OCI-LY3 (cell line): ENCODE results near the gene OSBPL6.

Source experiments
- H2AFZ ChIP-seq: fragments of 200-600, 300-600 bp; shearing (Covaris generic); 2 replicates; pipeline ENCODE4 v1.6.0; 2014; ENCODE audit warnings: antibody characterized with exemption, low read depth, low read length
- H3K27ac ChIP-seq: fragments of 200-600, 300-600 bp; sonication (generic); 2 replicates; pipeline ENCODE4 v1.5.1; 2014; ENCODE audit warnings: mild to moderate bottlenecking, low read length, moderate library complexity, mixed read lengths
- H3K27me3 ChIP-seq: fragments of 200-600, 300-600 bp; sonication (generic); 2 replicates; pipeline ENCODE4 v1.6.1; 2014; ENCODE audit warnings: low read depth, low read length, mixed read lengths
- H3K36me3 ChIP-seq: fragments of 200-600, 300-600 bp; sonication (generic); replicated peaks from 2 replicates; pipeline ENCODE3; 2014; ENCODE audit warnings: low read depth, low read length, mixed read lengths
- H3K4me1 ChIP-seq: fragments of 300-600, 200-600 bp; sonication (generic); 2 replicates; pipeline ENCODE4 v1.6.1; 2014; ENCODE audit warnings: low read length, mixed read lengths
- H3K4me2 ChIP-seq: fragments of 200-600, 300-600 bp; sonication (generic); 2 replicates; pipeline ENCODE4 v1.6.1; 2014; ENCODE audit warnings: low read length, mixed read lengths
- H3K4me3 ChIP-seq: fragments of 300-600, 200-600 bp; sonication (generic); 2 replicates; pipeline ENCODE4 v1.5.1; 2014; ENCODE audit warnings: antibody characterized with exemption, mild to moderate bottlenecking, low read length, moderate library complexity
- H3K79me2 ChIP-seq: fragments of 300-600, 200-600 bp; shearing (Covaris generic); 2 replicates; pipeline ENCODE4 v1.6.1; 2014; ENCODE audit warnings: mild to moderate bottlenecking, low read length, mixed read lengths
- H3K9ac ChIP-seq: fragments of 300-600, 200-600 bp; shearing (Covaris generic); 2 replicates; pipeline ENCODE4 v1.6.0; 2014; ENCODE audit warnings: mild to moderate bottlenecking, low read length, moderate library complexity
- H3K9me3 ChIP-seq: fragments of 200-600, 300-600 bp; shearing (Covaris generic); 2 replicates; pipeline ENCODE4 v1.6.1; 2014; ENCODE audit warnings: low read length, mixed read lengths; ENCODE audit not compliant: insufficient read depth
- H4K20me1 ChIP-seq: fragments of 200-600, 300-600 bp; sonication (generic); 2 replicates; pipeline ENCODE4 v1.6.1; 2016; ENCODE audit warnings: low read length, mixed read lengths; ENCODE audit not compliant: insufficient read depth
- CTCF ChIP-seq: fragments of 200-600, 300-600 bp; sonication (generic); IDR thresholded peaks from 2 replicates; pipeline ENCODE4 v1.5.1; 2014; ENCODE audit warnings: antibody characterized with exemption, low read length, low read depth
- EZH2phosphoT487 ChIP-seq: fragments of 200-600 bp; shearing (Covaris generic); IDR thresholded peaks from 2 replicates; pipeline ENCODE4 v1.6.1; 2018; ENCODE audit warnings: antibody characterized with exemption, mixed run types, low read depth

OSBPL6 gene

GRCh38 chr2:178256382-178257042, 62.2 kb downstream of the OSBPL6 start:
- TF ChIP-seq CTCF (no peak), EZH2phosphoT487 (no peak)
- H3K27ac ChIP-seq: no peak overlapping the region
- H3K79me2 ChIP-seq: no peaks in the 10 kb centered on the region
- H2AFZ ChIP-seq: no peak overlapping the region
- H4K20me1 ChIP-seq: no peaks in the 10 kb centered on the region
- no peak overlapping the region for H3K4me3 ChIP-seq
- no peak overlapping the region for H3K9ac ChIP-seq
- no peaks in the 10 kb centered on the region for H3K36me3 ChIP-seq
- no peaks in the 10 kb centered on the region for H3K9me3 ChIP-seq
- no peak overlapping the region for H3K4me2 ChIP-seq
- H3K4me1 ChIP-seq: no peaks in the 10 kb centered on the region
- H3K27me3 ChIP-seq: no peaks in the 10 kb centered on the region

GRCh38 chr2:178257127-178257526, 62.8 kb downstream of the OSBPL6 start:
- TF ChIP-seq CTCF (no peak), EZH2phosphoT487 (no peak)
- no peaks in the 10 kb centered on the region for H4K20me1 ChIP-seq
- no peak overlapping the region for H3K4me2 ChIP-seq
- no peak overlapping the region for H3K9ac ChIP-seq
- no peak overlapping the region for H2AFZ ChIP-seq
- H3K4me1 ChIP-seq: no peaks in the 10 kb centered on the region
- H3K4me3 ChIP-seq: no peak overlapping the region
- H3K27ac ChIP-seq: no peak overlapping the region
- no peaks in the 10 kb centered on the region for H3K9me3 ChIP-seq
- H3K36me3 ChIP-seq: no peaks in the 10 kb centered on the region
- H3K27me3 ChIP-seq: no peaks in the 10 kb centered on the region
- no peaks in the 10 kb centered on the region for H3K79me2 ChIP-seq

- Histone ChIP-seq H4K20me1 (no peaks in the 10 kb centered on the region), H3K9ac (no peak overlapping the region), H3K27ac (no peak overlapping the region), H3K79me2 (no peaks in the 10 kb centered on the region), H3K4me3 (no peak overlapping the region), H3K4me2 (no peak overlapping the region), H3K36me3 (no peaks in the 10 kb centered on the region), H3K27me3 (no peaks in the 10 kb centered on the region), H3K4me1 (no peaks in the 10 kb centered on the region), H2AFZ (no peak overlapping the region), H3K9me3 (no peaks in the 10 kb centered on the region)
- TF ChIP-seq EZH2phosphoT487 (no peak), CTCF (no peak)
These were observed 64.6 kb downstream of the OSBPL6 start for GRCh38 chr2:178258916-178259315.

GRCh38 chr2:178263159-178263860, 69.0 kb downstream of the OSBPL6 start:
- no peaks in the 10 kb centered on the region for H4K20me1 ChIP-seq
- H3K79me2 ChIP-seq: no peaks in the 10 kb centered on the region
- H3K4me3 ChIP-seq: no peak overlapping the region
- H3K4me2 ChIP-seq: no peak overlapping the region
- H3K4me1 ChIP-seq: no peaks in the 10 kb centered on the region
- no peaks in the 10 kb centered on the region for H3K36me3 ChIP-seq
- no peak overlapping the region for H3K9ac ChIP-seq
- no peaks in the 10 kb centered on the region for H3K9me3 ChIP-seq
- no peak overlapping the region for H3K27ac ChIP-seq
- no peak overlapping the region for H2AFZ ChIP-seq
- H3K27me3 ChIP-seq: no peaks in the 10 kb centered on the region
- TF ChIP-seq CTCF: no peak
